ENCODE data around the gene BRD4. TPM values are rescaled to one million over a fixed set of nuclear protein-coding genes. Genes with fewer than 3 reads are reported as not detected.

The BRD4 gene
- total RNA-seq, 2 experiments from 2014 or later = 123 to 125 TPM

DNA sequence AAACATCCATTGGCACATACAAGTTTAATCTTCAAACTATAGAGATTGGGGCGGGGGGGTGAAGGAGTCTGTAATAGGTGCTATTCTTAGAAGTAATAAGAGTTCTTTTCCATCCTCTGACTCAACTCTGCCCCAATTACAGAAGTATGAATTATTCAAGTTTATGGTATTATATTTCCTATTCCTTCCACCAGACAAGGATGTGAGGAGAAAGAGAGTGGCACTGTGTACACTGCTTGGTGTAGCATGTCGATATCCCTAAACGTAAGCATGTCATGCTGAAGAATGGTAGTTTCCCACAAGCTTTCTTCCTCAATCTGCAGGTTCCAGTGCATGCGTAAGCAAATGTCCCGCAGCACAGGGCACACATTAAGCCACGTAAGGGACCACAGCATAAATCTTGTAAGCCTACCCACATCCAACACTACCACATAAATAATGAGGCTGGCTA is 14.1 kb downstream of the BRD4 start:
- Mint-ChIP-seq H3K4me1 (peaks cover 67% of the 10 kb centered on the region), H3K36me3 (peaks cover 9% of the 10 kb centered on the region), H3K9me3 (ENCODE audit: low read depth) (no peaks in the 10 kb centered on the region), H3K27ac (no peak overlapping the region), H3K4me3 (no peak overlapping the region), H3K27me3 (no peaks in the 10 kb centered on the region)
- DNase-seq = no peak
- no peak for ATAC-seq
- CTCF ChIA-PET = no interaction called here

DNA sequence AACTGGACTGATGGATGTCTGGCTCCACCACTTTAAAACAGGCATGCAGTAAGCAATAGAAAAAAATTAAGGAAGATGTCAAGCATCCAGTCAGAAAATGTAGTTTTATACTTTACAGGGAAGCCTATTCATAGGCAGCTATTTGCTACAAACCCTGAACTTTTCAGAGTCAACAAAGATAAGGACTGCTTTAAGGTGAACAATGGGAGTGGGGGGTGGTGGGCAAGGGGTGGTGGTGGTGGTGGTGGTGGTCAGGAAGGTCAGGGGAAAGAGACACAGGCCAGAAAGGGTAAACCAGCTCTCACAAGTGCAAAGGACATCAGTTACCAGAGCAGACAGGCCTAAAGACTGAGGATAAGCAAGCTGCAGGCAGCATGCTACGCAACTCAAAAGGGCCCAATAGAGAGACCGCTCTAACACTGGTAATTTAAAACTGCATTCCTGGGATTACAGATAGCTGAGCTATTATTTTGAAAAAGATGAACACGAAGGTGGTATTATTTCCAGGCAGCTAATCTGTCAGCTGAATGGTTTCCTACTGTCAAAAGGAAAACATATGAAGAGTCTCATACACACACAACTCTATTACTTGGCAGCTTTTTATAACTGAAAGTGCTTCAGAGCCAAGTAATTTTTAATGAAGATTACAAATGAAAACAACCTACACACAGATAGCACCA is 14.8 kb downstream of the BRD4 start:
- Mint-ChIP-seq H3K27me3 (no peaks in the 10 kb centered on the region), H3K27ac (no peak overlapping the region), H3K4me1 (peaks cover 67% of the 10 kb centered on the region), H3K4me3 (no peak overlapping the region), H3K36me3 (peaks cover 8% of the 10 kb centered on the region), H3K9me3 (ENCODE audit: low read depth) (no peaks in the 10 kb centered on the region)
- CTCF ChIA-PET = no interaction called here
- DNase-seq (no peak), ATAC-seq (no peak)

DNA sequence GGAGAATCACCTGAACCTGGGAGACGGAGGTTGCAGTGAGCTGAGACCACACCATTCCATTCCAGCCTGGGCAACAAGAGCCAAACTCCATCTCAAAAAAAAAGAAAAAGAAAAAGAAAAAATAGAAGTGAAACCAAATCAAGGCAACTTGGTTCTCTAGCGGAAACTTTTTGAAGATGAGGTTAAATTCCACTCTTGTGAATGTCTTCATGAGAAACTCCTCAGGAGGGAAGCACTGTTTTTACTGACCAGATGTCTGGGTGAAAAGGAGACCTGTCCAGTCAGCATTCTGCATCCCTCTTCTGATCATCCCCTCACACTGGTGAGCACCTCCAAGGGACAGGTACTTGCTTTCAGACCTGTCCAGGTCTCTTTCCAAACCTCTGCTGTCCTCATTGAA is 15.8 kb downstream of the BRD4 start:
- H3K36me3 Mint-ChIP-seq = peaks cover 6% of the 10 kb centered on the region
- no peaks in the 10 kb centered on the region for H3K9me3 Mint-ChIP-seq (ENCODE audit: low read depth)
- H3K4me1 Mint-ChIP-seq = peaks cover 66% of the 10 kb centered on the region
- DNase-seq = no peak
- H3K4me3 Mint-ChIP-seq = no peak overlapping the region
- CTCF ChIA-PET = no interaction called here
- peak overlapping the region; percentile 5 for H3K27ac Mint-ChIP-seq
- peak; percentile 14 for ATAC-seq
- no peaks in the 10 kb centered on the region for H3K27me3 Mint-ChIP-seq

- Mint-ChIP-seq H3K4me1 (peaks cover 60% of the 10 kb centered on the region), H3K27ac (no peak overlapping the region)
Measured at GRCh38 chr19:15315101-15315500, 17.2 kb downstream of the BRD4 start.

DNA sequence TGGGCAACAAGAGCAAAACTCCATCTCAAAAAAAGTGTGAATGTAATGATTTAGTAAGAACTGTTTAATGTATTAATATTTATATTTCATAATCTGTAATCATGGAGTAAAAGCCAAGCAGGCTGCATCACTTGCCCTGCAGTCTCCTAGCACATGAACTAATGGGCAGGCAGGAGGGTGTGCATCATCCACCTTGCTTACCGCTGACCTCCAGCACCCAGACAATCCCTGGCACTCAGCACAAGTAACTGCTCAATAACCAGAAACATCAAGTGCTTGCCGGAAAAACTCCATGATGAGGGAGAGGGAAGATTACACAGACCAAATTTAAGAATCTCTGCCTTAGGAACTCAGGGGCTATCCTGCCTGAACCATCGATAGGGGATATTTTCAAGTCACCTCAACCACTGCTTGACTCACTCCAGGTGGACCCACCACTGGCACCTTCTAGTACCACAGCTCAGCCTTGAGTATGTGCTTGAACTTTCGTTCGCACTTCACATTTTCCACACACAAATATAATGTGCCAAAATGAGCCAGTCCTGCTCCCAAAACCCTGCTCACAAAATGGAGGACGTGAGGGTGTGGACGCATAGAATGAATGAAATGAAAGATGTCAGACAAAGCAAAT is 18.6 kb downstream of the BRD4 start:
- H3K36me3 Mint-ChIP-seq = peaks cover 11% of the 10 kb centered on the region
- DNase-seq = no peak
- ATAC-seq = no peak
- no peak overlapping the region for H3K27ac Mint-ChIP-seq
- H3K27me3 Mint-ChIP-seq = no peaks in the 10 kb centered on the region
- peaks cover 60% of the 10 kb centered on the region for H3K4me1 Mint-ChIP-seq
- H3K4me3 Mint-ChIP-seq = no peak overlapping the region
- no peaks in the 10 kb centered on the region for H3K9me3 Mint-ChIP-seq (ENCODE audit: low read depth)
- CTCF ChIA-PET = no interaction called here

More at GRCh38 chr19:15315101-15315500, 17.2 kb downstream of the BRD4 start:
- DNase-seq = no peak
- Mint-ChIP-seq H3K4me3 (no peak overlapping the region), H3K9me3 (ENCODE audit: low read depth) (no peaks in the 10 kb centered on the region), H3K27me3 (no peaks in the 10 kb centered on the region), H3K36me3 (peaks cover 6% of the 10 kb centered on the region)
- CTCF ChIA-PET = interaction anchor here (0.6 kb wide), 1 partner anchor 160 kb away, joined by 4 read pairs; no protein-coding TSS in a partner anchor
- ATAC-seq = no peak

DNA sequence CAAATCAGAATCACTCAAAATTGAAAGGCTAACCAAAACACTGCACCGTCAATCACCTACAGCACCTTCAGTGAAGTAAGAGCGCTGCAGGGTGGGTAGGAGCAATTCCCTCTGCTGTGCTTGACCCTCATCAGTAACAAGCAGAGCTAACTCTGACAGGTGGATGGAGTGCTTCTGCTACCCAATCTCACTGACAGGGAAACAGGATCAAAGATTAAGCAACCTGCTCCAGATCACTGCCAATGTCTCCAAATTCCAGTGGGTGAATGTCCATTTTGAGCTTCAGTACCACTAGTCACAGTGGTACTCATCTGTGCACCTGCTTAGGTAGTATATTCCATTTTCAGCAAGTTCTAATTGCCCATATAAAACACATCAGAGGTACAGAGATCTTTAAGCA is 25.2 kb downstream of the BRD4 start:
- Mint-ChIP-seq H3K4me3 (no peak overlapping the region), H3K27me3 (no peaks in the 10 kb centered on the region), H3K36me3 (peaks cover 11% of the 10 kb centered on the region), H3K27ac (no peak overlapping the region), H3K4me1 (peaks cover 60% of the 10 kb centered on the region), H3K9me3 (ENCODE audit: low read depth) (no peaks in the 10 kb centered on the region)
- DNase-seq (no peak), ATAC-seq (no peak)
- CTCF ChIA-PET = interaction anchor here (1.6 kb wide), 1 partner anchor 14 kb away, joined by 3 read pairs; no protein-coding TSS in a partner anchor

DNA sequence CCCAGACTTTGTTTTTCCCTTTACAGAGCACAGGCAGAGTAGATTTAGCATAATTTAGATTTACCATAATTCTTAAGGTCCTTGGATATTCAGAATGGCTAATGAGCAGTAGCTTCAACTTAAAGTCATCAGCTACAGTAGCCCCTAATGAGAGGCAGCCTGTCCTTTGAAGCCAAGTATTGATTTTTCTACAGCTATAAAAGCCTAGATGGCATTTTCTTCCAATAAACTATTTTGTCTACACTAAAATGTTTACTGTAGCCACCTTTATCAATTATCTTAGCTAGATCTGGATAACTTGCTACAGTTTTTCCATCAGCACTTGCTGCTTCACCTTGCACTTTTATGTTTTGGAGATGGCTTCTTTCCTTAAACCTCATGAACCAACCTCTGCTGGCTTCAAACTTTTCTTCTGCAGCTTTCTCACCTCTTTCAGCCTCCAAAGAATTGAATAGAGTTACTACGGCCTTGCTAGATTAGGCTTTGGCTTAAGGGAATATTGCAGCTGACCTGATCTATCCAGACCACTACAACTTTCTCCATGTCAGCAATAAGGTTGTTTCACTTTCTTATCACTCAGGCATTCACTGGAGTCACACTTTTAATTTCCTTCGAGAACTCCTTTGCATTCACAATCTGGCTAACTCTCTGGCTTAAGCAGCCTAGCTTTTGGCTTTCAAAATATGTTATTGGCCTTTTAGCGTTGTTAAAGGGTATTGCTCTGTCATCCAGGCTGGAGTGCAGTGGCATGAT is 26.6 kb downstream of the BRD4 start:
- no peak for DNase-seq
- no peak for ATAC-seq
- Mint-ChIP-seq H3K4me3 (no peak overlapping the region), H3K4me1 (peaks cover 59% of the 10 kb centered on the region), H3K27me3 (no peaks in the 10 kb centered on the region), H3K27ac (peak overlapping the region; percentile 15), H3K36me3 (peaks cover 12% of the 10 kb centered on the region), H3K9me3 (ENCODE audit: low read depth) (no peaks in the 10 kb centered on the region)
- CTCF ChIA-PET = interaction anchor here (1.6 kb wide), 1 partner anchor 16 kb away, joined by 3 read pairs; no protein-coding TSS in a partner anchor

- Mint-ChIP-seq H3K9me3 (ENCODE audit: low read depth) (no peaks in the 10 kb centered on the region), H3K4me3 (no peak overlapping the region), H3K4me1 (peaks cover 61% of the 10 kb centered on the region), H3K27me3 (no peaks in the 10 kb centered on the region), H3K27ac (peak overlapping the region; percentile 55), H3K36me3 (peaks cover 10% of the 10 kb centered on the region)
- DNase-seq (no peak), ATAC-seq (peak; percentile 25)
- CTCF ChIA-PET = interaction anchor here (2.1 kb wide), 1 partner anchor 11 kb away, joined by 6 read pairs; no protein-coding TSS in a partner anchor
Measured at GRCh38 chr19:15304140-15304705, 28.1 kb downstream of the BRD4 start.

DNA sequence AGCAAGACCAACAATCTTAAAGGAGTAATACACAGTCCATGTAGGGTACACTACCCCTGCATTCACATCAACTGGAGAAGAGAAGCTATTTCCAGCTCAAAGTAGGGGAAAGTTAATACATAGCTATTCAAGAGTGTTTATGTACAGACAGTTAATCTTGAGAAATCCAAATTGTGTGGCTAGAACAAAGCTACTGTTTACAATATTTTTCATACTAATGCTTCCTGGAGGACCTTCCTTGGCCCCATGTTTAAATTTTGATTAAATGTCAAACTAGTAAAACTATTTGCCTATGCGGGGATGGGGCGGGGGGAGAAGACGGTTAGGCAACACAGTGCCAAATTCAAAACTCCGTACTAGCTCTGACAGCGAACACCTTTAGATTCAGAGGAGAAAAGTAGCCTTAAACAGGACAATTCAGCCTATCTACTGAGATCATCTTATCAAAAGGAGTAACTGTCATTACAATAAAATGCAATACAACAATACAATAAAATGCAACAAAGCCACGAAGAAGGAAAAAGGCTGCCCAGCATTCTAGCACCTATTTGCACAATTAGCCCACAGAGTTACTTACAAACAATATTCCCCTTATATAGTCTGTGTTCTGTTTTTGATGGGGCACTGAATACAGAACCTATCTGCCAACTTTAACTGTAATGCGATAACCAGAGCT is 29.1 kb downstream of the BRD4 start:
- DNase-seq (no peak), ATAC-seq (no peak)
- peaks cover 9% of the 10 kb centered on the region for H3K36me3 Mint-ChIP-seq
- peaks cover 68% of the 10 kb centered on the region for H3K4me1 Mint-ChIP-seq
- H3K27ac Mint-ChIP-seq = no peak overlapping the region
- no peaks in the 10 kb centered on the region for H3K27me3 Mint-ChIP-seq
- no peak overlapping the region for H3K4me3 Mint-ChIP-seq
- CTCF ChIA-PET = interaction anchor here (2.1 kb wide), 1 partner anchor 10 kb away, joined by 6 read pairs; no protein-coding TSS in a partner anchor
- H3K9me3 Mint-ChIP-seq (ENCODE audit: low read depth) = no peaks in the 10 kb centered on the region

- H3K36me3 Mint-ChIP-seq = peaks cover 9% of the 10 kb centered on the region
- peaks cover 69% of the 10 kb centered on the region for H3K4me1 Mint-ChIP-seq
- no peaks in the 10 kb centered on the region for H3K27me3 Mint-ChIP-seq
- no peak overlapping the region for H3K4me3 Mint-ChIP-seq
- DNase-seq (no peak), ATAC-seq (peak; percentile 40)
- peak overlapping the region; percentile 79 for H3K27ac Mint-ChIP-seq
- H3K9me3 Mint-ChIP-seq (ENCODE audit: low read depth) = no peaks in the 10 kb centered on the region
- CTCF ChIA-PET = interaction anchor here (1.9 kb wide), 1 partner anchor 9 kb away, joined by 5 read pairs; no protein-coding TSS in a partner anchor
Measured at GRCh38 chr19:15300533-15301197, 31.7 kb downstream of the BRD4 start.

DNA sequence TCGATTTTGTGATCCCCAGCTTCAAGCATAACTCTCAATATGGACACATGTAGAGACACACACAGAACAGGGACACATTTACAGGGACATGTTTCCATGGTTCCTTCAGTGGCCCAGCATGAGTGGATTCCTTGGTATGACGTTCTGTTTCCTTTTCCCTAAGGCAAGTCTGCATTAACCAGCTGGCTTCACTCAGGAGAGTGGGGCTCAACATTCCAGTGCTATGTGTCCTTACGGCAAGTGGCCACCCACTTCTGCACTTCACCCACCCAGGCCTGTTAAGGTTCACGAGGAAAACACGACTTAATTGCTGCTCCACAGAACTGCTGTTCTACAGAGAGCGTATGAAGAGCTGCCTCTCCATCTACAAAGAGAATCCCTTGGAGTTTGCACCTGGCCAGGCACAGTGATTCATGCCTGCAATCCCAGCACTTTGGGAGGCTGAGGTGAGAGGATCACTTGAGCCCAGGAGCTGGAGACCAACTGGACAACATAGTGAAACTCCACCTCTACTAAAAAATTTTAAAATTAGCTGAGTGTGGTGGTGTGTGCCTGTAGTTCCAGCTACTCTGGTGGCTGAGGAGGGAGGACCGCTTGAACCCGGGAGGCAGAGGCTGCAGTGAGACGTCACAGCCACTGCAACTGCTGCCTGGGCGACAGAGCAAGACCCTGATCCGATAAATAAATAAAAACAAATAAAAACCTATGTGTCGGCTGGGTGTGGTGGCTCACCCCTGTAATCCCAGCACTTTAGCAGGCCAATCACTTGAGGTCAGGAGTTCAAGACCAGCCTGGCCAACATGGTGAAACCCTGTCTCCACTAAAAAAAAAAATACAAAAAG is 32.5 kb downstream of the BRD4 start:
- H3K4me3 Mint-ChIP-seq = no peak overlapping the region
- peaks cover 77% of the 10 kb centered on the region for H3K4me1 Mint-ChIP-seq
- H3K36me3 Mint-ChIP-seq = peaks cover 11% of the 10 kb centered on the region
- no peak for DNase-seq
- H3K27me3 Mint-ChIP-seq = no peaks in the 10 kb centered on the region
- H3K9me3 Mint-ChIP-seq (ENCODE audit: low read depth) = no peaks in the 10 kb centered on the region
- H3K27ac Mint-ChIP-seq = peak overlapping the region; percentile 79
- CTCF ChIA-PET = interaction anchor here (1.9 kb wide), 1 partner anchor 8 kb away, joined by 5 read pairs; no protein-coding TSS in a partner anchor
- ATAC-seq = no peak

Data from activated CD8-positive, alpha-beta memory T cell treated with anti-CD3 and anti-CD28 coated beads, Interleukin-2, amount 10 ng/mL, durations not matched to agents 7 days and 5 days (primary cell).